ENCODE measurements around the gene TMEM204. TPM values are rescaled to one million over a fixed set of nuclear protein-coding genes. Genes with fewer than 3 reads are reported as not detected.

Gene TMEM204
- total RNA-seq, 2 donors from 2014 or later: 14.3 to 22.5 TPM

DNA sequence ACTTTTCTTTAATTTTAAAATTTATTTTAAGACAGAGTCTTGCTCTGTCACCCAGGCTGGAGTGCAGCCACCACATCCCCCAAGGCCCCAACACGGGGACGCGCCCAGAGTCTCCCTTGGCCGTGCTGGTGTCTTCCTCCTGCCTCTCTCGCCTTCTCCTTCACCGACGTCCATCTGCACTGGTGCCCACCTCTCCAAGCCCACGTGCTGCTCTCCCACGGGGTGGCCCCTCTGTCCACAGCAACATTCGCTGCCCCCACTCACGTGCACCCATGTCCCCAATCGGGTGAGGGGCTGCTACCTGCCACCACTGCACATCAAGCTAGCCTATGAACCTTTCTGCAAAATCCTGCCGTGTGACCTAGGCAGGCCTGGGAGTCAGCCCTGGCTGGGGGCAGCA, 3.1 kb downstream of the TMEM204 start:
- Mint-ChIP-seq H3K4me3 (peak overlapping the region; percentile 96), H3K36me3 (ENCODE audit: low read depth) (peaks cover 56% of the 10 kb centered on the region), H3K4me1 (peaks cover 14% of the 10 kb centered on the region), H3K27ac (peak overlapping the region; percentile 97), H3K27me3 (no peaks in the 10 kb centered on the region), H3K9me3 (no peaks in the 10 kb centered on the region)
- ATAC-seq (replicated peaks): no peak

DNA sequence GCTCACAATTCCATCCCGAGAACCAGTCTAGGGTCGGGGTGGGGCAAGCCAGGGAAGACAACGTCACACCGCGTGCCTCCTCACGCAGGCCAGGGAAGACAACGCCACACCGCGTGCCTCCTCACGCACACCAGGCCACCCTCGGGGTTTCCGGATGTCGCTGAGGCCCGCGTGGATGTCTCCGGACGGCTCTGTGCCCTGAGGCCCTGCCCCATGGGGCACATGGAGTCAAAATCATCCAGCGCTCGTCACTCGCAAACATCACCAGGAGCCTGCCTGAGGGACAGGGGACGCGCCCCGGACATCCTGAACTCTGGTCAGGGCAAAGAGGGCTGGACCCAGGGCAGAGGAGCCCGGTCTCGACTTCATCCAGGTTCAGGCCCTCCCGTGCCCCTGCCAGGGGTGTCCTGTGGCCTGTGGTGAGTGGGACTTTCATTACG, 3.7 kb downstream of the TMEM204 start:
- peak overlapping the region; percentile 97 for H3K27ac Mint-ChIP-seq
- H3K4me3 Mint-ChIP-seq: peak overlapping the region; percentile 96
- H3K9me3 Mint-ChIP-seq: no peaks in the 10 kb centered on the region
- peaks cover 56% of the 10 kb centered on the region for H3K36me3 Mint-ChIP-seq (ENCODE audit: low read depth)
- no peaks in the 10 kb centered on the region for H3K27me3 Mint-ChIP-seq
- peaks cover 14% of the 10 kb centered on the region for H3K4me1 Mint-ChIP-seq
- no peak for ATAC-seq (replicated peaks)

DNA sequence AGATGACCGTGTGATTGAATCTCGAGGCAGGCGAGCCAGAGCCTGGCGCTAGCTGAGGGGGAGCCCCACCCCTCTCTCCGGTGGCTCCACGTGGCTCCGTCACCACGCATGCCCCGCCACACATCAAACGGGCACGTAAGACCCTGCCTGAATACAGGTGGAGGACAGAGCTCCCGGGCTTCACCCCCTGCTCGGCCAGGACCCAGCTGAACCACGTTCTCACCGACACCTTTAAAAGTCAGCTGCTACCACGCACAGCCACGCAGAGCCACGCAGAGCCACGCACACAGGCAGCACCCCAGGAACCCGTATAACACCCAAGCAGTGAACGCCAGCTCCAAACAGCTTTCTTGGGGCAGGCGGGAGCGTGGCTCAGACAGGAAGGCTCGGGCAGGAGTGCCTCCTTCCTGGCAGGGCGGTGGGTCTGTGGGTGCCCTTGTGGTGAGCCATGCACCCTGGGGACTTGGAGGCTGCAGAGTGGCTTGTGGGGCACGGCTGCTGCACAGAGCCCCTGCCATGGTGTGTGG, 4.4 kb downstream of the TMEM204 start:
- no peaks in the 10 kb centered on the region for H3K27me3 Mint-ChIP-seq
- H3K4me3 Mint-ChIP-seq: peak overlapping the region; percentile 96
- H3K4me1 Mint-ChIP-seq: peaks cover 14% of the 10 kb centered on the region
- peak overlapping the region; percentile 24 for H3K27ac Mint-ChIP-seq
- H3K36me3 Mint-ChIP-seq (ENCODE audit: low read depth): peaks cover 56% of the 10 kb centered on the region
- no peaks in the 10 kb centered on the region for H3K9me3 Mint-ChIP-seq
- ATAC-seq (replicated peaks): no peak

DNA sequence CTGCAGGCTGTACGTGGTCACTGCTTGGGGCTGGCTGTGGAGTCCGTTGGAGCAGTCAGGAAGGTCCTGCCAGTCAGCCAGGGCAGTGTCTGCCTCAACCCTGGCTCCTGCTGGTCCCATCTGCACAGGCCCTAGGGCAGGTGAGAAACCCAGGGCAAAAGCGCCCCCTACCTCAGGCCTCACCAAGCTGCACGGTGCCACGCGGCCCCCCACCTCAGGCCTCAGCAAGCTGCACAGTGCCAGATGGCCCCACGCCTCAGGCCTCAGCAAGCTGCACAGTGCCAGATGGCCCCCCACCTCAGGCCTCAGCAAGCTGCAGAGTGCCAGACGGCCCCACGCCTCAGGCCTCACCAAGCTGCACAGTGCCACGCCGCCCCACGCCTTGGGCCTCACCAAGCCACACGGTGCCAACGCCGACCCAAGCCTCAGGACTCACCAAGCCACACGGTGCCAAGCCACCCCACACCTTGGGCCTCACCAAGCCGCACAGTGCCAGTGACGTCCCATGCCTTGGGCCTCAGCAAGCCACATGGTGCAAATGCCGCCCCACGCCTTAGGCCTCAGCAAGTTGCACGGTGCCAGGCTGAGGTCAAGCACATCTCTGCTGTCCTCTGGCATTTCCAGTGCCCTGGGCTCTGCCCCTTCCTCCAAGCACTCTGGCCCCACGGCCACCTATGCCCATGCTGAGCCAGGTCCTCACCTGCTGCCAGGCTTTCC, 5.5 kb downstream of the TMEM204 start:
- Mint-ChIP-seq H3K27me3 (no peaks in the 10 kb centered on the region), H3K36me3 (ENCODE audit: low read depth) (peaks cover 62% of the 10 kb centered on the region), H3K4me1 (peaks cover 20% of the 10 kb centered on the region), H3K4me3 (peak overlapping the region; percentile 96), H3K9me3 (no peaks in the 10 kb centered on the region), H3K27ac (peak overlapping the region; percentile 24)
- no peak for ATAC-seq (replicated peaks)

DNA sequence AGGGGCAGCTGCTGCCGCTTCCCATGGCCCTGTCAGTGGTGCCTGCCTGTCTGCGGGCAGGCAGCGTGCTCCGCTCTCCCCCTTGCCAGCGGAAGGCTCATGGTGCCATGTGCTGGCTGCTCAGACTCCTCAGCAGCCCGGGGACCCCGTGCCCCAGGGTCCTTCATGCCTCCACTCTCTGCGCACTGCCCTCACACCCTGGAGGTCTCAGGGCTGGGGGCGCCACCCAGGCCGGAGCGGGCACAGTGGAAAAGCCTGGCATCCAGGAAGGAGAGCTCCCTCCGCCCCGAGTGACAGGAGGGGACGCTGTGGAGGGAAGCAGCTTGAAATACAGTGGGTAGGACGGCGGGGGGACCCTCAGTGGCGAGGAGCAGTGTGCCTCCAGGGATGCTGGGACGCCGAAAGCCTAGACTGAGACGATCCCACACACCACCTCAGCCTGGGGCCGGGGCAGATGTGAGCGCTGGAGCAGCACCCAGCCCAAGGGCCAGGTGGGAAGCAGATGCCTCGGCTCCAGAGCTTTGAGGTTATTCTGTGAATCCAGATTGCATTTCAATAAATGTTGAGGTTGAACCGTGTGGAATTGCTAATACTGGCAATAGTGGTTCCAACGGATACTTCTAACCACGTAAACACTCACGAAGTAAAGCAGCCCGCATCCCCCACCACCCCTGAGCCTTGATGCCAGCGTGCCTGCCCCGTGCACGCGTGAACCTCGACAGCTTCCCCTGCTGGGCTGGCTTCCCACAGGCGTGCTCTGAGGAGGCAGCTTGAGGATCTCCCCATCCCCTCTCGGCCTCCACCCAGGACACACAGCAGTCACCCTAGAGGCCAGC, 6.5 kb downstream of the TMEM204 start:
- Mint-ChIP-seq H3K4me3 (no peak overlapping the region), H3K27me3 (no peaks in the 10 kb centered on the region), H3K9me3 (no peaks in the 10 kb centered on the region), H3K36me3 (ENCODE audit: low read depth) (peaks cover 58% of the 10 kb centered on the region), H3K27ac (peak overlapping the region; percentile 59), H3K4me1 (peaks cover 20% of the 10 kb centered on the region)
- ATAC-seq (replicated peaks): no peak

DNA sequence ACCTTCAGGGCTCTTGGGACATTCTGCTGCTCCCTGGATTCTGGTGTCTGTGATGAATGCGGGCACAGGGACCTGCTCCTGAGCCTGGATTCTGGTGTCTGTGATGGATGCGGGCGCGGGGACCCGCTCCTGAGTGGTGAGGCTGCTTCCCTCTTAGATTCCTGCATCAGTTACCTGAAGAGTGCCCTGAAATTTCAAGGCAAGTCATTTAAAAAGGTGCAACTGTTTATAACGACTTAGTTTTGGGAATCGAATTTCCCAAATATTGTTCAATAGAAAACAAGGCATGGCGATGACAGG, 7.0 kb downstream of the TMEM204 start:
- Mint-ChIP-seq H3K9me3 (no peaks in the 10 kb centered on the region), H3K36me3 (ENCODE audit: low read depth) (peaks cover 53% of the 10 kb centered on the region), H3K4me3 (no peak overlapping the region), H3K27me3 (no peaks in the 10 kb centered on the region), H3K27ac (peak overlapping the region; percentile 59), H3K4me1 (peaks cover 20% of the 10 kb centered on the region)
- ATAC-seq (replicated peaks): no peak

DNA sequence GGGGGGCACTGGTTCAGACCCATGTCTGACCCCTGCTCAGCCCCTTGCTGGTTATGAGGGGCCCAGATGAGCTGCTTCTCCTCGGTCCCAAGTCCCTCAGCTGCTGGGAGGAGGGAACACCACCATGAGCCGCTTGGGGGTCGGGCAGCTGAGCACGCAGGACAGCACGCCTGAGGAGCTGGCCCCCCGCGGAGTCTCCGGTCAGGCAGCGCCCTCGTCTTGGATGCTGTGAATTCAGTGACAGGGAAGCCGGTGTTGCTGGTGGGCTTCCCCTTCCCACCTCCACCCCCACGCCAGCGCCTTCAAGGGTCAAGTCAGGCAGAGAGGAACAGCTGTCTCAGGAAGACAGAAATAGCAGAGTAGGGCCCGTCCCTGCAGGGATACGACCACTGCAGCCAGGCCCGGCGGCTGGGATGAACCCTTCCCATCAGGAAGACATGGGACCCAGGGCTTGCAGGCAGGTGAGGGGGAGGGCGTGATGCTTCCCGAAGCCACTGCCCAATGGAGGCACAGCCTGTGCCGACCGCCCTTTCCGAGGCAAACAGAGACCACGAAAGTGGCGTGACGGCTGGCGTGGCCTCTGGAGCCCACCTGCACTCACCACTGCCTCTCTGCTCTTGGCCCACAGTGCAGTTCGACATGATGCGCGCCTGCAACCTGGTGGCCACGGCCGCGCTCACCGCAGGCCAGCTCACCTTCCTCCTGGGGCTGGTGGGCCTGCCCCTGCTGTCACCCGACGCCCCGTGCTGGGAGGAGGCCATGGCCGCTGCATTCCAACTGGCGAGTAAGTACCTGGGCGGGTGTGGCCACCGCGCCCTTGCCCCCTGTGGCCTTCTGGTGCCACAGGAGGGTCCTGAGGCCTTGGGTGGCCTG, 8.1 kb downstream of the TMEM204 start:
- no peak for ATAC-seq (replicated peaks)
- Mint-ChIP-seq H3K9me3 (no peaks in the 10 kb centered on the region), H3K4me1 (peaks cover 19% of the 10 kb centered on the region), H3K4me3 (no peak overlapping the region), H3K36me3 (ENCODE audit: low read depth) (peaks cover 42% of the 10 kb centered on the region), H3K27ac (no peak overlapping the region), H3K27me3 (no peaks in the 10 kb centered on the region)

DNA sequence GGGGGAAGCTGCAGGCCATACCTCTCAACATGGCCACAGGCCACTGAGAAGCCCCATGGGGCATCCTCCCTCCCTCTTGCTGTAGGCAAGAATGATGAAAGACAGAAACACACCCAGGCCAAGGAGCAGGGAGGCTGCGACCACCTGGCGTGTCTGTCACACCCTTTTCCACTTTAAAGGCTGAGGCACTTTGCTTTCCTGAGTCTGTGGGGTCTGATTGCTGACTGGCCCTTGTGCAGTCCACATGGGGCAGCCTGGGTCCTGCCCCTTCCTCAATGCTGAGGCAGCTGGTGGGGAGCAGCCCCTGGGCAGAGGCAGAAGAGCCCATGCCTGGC, 8.7 kb downstream of the TMEM204 start:
- Mint-ChIP-seq H3K4me3 (no peak overlapping the region), H3K27me3 (no peaks in the 10 kb centered on the region), H3K4me1 (peaks cover 14% of the 10 kb centered on the region), H3K27ac (peak overlapping the region; percentile 90), H3K36me3 (ENCODE audit: low read depth) (peaks cover 40% of the 10 kb centered on the region), H3K9me3 (no peaks in the 10 kb centered on the region)
- ATAC-seq (replicated peaks): no peak

DNA sequence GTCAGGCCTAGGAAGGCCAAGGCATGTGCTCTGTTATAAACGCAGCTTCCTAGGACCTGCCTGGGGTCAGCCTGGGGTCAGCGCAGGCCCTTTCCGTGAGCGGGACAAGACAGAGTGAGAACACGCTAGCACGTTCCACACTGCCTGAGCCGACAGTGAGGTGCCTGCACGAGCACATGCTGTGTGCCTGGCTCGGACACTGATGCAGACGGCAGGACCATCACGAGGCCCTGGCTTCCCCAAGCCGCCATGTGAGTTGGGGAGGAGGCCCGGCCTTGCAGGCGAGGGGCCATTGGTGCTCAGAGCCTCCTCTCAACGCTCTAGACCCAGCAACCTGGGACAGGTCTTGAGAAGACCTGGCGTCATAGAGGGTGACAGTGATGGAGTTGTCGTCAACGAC, 9.1 kb downstream of the TMEM204 start:
- H3K4me3 Mint-ChIP-seq: peak overlapping the region; percentile 81
- peaks cover 14% of the 10 kb centered on the region for H3K4me1 Mint-ChIP-seq
- H3K9me3 Mint-ChIP-seq: no peaks in the 10 kb centered on the region
- ATAC-seq (replicated peaks): no peak
- H3K36me3 Mint-ChIP-seq (ENCODE audit: low read depth): peaks cover 40% of the 10 kb centered on the region
- H3K27ac Mint-ChIP-seq: peak overlapping the region; percentile 90
- no peaks in the 10 kb centered on the region for H3K27me3 Mint-ChIP-seq

DNA sequence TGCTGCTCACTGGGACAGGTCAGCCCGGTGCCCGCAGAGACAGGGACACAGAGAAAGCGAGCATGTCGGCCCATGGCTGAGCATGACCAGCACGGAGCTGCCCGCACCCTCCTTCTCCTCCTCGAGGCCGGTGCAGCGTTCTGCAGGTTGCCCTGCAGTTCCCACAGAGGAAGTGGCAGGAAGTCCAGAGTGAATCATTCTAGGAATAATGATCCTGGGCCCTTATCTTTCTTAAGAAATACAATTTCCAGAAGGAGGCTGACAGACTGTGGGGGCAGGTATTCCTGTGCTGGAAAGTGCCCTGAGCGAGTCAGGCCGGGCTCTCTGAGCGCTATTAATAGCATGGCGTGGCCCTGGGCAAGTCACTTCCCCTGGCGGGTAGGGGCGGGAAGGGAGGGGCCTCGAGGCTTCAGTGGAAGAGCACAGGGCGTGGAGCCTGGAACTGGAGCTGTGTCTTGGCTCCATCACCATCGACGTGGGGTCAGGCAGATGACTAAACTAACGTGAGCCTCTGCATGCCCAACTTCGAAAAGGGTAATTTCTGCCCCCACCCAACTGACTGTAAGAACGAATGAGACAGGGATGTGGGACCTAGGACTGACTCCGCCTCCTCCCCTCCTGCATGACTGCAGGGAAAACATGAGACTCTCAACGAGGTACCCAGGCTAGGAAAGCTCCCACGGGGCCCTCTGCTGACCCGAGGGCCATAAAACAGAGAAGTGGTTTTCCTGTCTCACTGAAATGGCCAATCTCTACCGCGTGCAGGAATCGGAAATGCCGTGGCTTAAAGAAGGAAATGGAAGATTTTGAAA, 9.8 kb downstream of the TMEM204 start:
- H3K9me3 Mint-ChIP-seq: no peaks in the 10 kb centered on the region
- H3K27me3 Mint-ChIP-seq: no peaks in the 10 kb centered on the region
- H3K4me3 Mint-ChIP-seq: peak overlapping the region; percentile 81
- ATAC-seq (replicated peaks): peak; percentile 93
- peaks cover 40% of the 10 kb centered on the region for H3K36me3 Mint-ChIP-seq (ENCODE audit: low read depth)
- peaks cover 17% of the 10 kb centered on the region for H3K4me1 Mint-ChIP-seq
- peak overlapping the region; percentile 90 for H3K27ac Mint-ChIP-seq

DNA sequence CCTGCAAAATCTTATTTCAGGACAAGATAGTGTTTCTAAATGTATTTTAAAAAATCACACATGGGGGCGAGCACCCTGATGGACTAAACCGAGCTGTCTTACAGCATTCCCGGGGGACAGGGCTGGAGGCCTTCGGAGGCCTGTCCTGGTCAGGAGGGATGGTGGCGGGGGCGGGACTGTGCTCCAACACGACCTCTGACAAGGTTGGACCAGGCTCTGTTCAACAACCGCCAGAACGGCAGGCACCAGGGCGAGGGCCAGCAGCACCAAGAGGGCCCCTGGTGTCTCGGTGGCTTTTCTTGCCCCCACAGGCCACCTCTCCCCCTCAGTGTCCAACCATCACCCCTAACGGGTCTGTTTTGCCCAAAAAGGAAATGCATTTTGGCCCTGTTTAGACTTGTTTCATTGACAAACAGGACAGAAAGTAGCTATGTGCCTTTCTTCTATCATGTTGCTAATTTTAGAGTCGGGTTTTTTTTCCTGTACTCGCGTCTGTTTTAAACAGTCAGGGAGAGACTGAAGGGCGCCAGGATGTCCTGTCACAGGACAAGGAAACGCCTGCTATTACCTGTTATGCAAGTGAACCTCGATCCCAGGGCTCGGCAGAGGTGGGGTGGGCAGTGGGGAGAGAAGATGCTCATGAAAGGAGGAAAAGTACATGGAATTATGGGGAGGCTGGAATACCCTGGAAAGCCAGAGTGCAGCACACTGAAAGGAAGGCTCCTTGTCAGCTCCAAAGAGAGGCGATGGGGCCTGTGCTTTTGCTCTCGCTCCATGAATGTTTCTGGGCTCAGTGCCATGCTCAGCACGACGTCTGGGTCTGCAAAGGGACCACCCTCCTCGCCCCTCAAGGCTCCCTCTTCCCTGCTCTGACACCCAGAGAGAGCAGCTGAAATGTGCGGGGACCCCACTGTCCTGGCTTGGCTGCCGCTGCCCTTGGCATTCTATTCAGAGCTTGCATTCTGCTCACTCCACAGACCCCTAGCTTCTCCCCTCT, 11.9 kb downstream of the TMEM204 start:
- Mint-ChIP-seq H3K4me1 (peaks cover 16% of the 10 kb centered on the region), H3K27ac (peak overlapping the region; percentile 90), H3K9me3 (no peaks in the 10 kb centered on the region), H3K4me3 (peak overlapping the region; percentile 81), H3K36me3 (ENCODE audit: low read depth) (peaks cover 47% of the 10 kb centered on the region), H3K27me3 (no peaks in the 10 kb centered on the region)
- ATAC-seq (replicated peaks): no peak

DNA sequence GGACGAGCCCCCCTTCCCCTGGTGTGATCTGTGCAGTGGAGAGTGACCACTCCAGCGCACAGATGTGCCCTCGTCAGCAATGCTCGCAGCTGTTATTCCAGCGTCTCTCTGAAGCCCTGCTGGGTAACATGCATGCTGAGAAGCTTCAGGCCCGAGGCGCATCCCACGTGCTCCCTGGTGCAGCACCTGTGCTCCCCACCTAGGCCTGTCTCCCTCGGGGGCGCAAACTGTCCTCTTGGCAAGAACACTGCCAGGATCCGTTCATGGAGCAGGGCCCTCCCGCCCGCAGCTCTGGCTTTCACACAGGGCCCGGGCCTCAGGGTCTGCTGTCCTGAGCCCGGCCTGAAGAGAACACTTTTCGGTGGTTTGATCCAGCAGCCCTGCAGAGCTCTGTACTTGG, 13.0 kb downstream of the TMEM204 start:
- Mint-ChIP-seq H3K27me3 (no peaks in the 10 kb centered on the region), H3K27ac (peak overlapping the region; percentile 62), H3K4me3 (no peak overlapping the region), H3K36me3 (ENCODE audit: low read depth) (peaks cover 38% of the 10 kb centered on the region), H3K9me3 (no peaks in the 10 kb centered on the region), H3K4me1 (peaks cover 13% of the 10 kb centered on the region)
- ATAC-seq (replicated peaks): no peak

DNA sequence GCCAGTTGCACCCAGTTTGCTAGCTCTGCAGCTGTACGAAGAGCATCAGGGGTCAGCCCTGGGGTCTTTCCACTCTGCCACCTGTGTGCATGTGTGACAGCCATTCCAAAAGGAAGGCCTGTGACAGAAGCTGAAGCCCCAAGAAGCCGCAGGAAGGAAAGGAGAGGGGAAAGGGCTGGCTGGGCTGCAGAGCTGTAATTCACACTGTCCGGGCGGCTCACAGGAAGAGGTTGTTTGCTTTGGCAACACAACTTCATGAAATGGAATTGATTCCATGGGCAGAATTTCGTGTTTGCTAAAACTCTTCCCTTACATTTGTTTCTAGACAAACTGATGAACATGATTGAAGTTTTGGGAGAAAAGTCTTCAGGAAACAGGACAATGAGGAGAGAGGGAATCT, 14.8 kb downstream of the TMEM204 start:
- peak overlapping the region; percentile 62 for H3K27ac Mint-ChIP-seq
- peaks cover 16% of the 10 kb centered on the region for H3K4me1 Mint-ChIP-seq
- H3K36me3 Mint-ChIP-seq (ENCODE audit: low read depth): peaks cover 53% of the 10 kb centered on the region
- no peaks in the 10 kb centered on the region for H3K9me3 Mint-ChIP-seq
- ATAC-seq (replicated peaks): no peak
- no peaks in the 10 kb centered on the region for H3K27me3 Mint-ChIP-seq
- no peak overlapping the region for H3K4me3 Mint-ChIP-seq

Measured in activated T-helper 17 cell treated with anti-CD3 and anti-CD28 coated beads, Interleukin-2, amount 50 U/mL, for 72 hours (primary cell).